NCI-H446 treated with DMSO at 0.1 percent for 48 hours (cell line): Measurements from ENCODE around the gene ELOVL2.

Experiments
- DNase-seq: peaks from one replicate; lab custom pipeline; 2025; lab: John Stamatoyannopoulos, UW

Gene ELOVL2

GRCh38 chr6:10979603-10980002, 64.5 kb downstream of the ELOVL2 start:
- DNase-seq = no peak

GRCh38 chr6:10977231-10977968, 66.7 kb downstream of the ELOVL2 start:
- DNase-seq = no peak

- no peak for DNase-seq
These were observed 67.5 kb downstream of the ELOVL2 start for GRCh38 chr6:10976571-10976970.

- DNase-seq = no peak
These were observed 71.9 kb downstream of the ELOVL2 start for GRCh38 chr6:10972196-10972595.

- DNase-seq = no peak
These were observed 73.4 kb downstream of the ELOVL2 start for GRCh38 chr6:10970731-10971130.

GRCh38 chr6:10968776-10969175, 75.3 kb downstream of the ELOVL2 start:
- DNase-seq = no peak

GRCh38 chr6:10964684-10965083, 79.4 kb downstream of the ELOVL2 start:
- no peak for DNase-seq

GRCh38 chr6:10963113-10963512, 81.0 kb downstream of the ELOVL2 start:
- no peak for DNase-seq

GRCh38 chr6:10962673-10963072, 81.4 kb downstream of the ELOVL2 start:
- DNase-seq = no peak

- DNase-seq = no peak
These were observed 82.3 kb downstream of the ELOVL2 start for GRCh38 chr6:10961837-10962236.

GRCh38 chr6:10960171-10960570, 83.9 kb downstream of the ELOVL2 start:
- no peak for DNase-seq

- no peak for DNase-seq
These were observed 86.7 kb downstream of the ELOVL2 start for GRCh38 chr6:10957414-10957886.

- no peak for DNase-seq
These were observed 87.3 kb downstream of the ELOVL2 start for GRCh38 chr6:10956776-10957175.

GRCh38 chr6:10954590-10955010, 89.5 kb downstream of the ELOVL2 start:
- peak; percentile 54 for DNase-seq

GRCh38 chr6:10951675-10952282, 92.3 kb downstream of the ELOVL2 start:
- DNase-seq = no peak

GRCh38 chr6:10949579-10950490, 94.3 kb downstream of the ELOVL2 start:
- no peak for DNase-seq

- DNase-seq = no peak
These were observed 96.1 kb downstream of the ELOVL2 start for GRCh38 chr6:10947966-10948365.

- DNase-seq = no peak
These were observed 98.3 kb downstream of the ELOVL2 start for GRCh38 chr6:10945845-10946244.

- no peak for DNase-seq
These were observed 104.3 kb downstream of the ELOVL2 start for GRCh38 chr6:10939840-10940239.

- no peak for DNase-seq
These were observed 111.0 kb downstream of the ELOVL2 start for GRCh38 chr6:10933126-10933525.
